Heart right ventricle (tissue), 16 donors: ENCODE results near the gene TSC22D1. TPM values are rescaled to one million over a fixed set of nuclear protein-coding genes. Genes with fewer than 3 reads are reported as not detected.

Source experiments
- ATAC-seq, 8 donors: fragments of 200-7000 bp; cut with Tn5 transposase; one replicate each; pipeline ENCODE4 v1.9.1; 2020; ENCODE audit warnings: mild to moderate bottlenecking in 8 of 8, moderate library complexity in 8 of 8, moderate number of reproducible peaks in 1 of 8
- DNase-seq, 2 donors: peaks; one replicate each; pipeline ENCODE4 v3.0.0-alpha.2; 2020
- H3K27ac ChIP-seq, 10 donors: fragments of 200-600 bp; sonication (generic) in 2 of 10; one replicate each; pipeline versions ENCODE4 v1.5.0 to v1.8.0; 2020 to 2022; ENCODE audit warnings: mild to moderate bottlenecking in 3 of 10
- H3K27me3 ChIP-seq, 7 donors: fragments of 200-600 bp; one replicate each; pipeline ENCODE4 v1.8.0; 2021 to 2022; ENCODE audit warnings: mild to moderate bottlenecking in 2 of 7
- H3K36me3 ChIP-seq, 9 donors: fragments of 200-600 bp; sonication (generic) in 1 of 9; one replicate each; pipeline versions ENCODE4 v1.5.0 to v1.8.0; 2020 to 2022; ENCODE audit warnings: mild to moderate bottlenecking in 2 of 9
- H3K4me1 ChIP-seq, 9 donors: fragments of 200-600 bp; sonication (generic) in 1 of 9; one replicate each; pipeline versions ENCODE4 v1.5.0 to v1.8.0; 2020 to 2022; ENCODE audit warnings: mild to moderate bottlenecking in 4 of 9
- H3K4me3 ChIP-seq, 10 donors: fragments of 200-600 bp; sonication (generic) in 2 of 10; one replicate each; pipeline versions ENCODE4 v1.5.0 to v1.8.0; 2020 to 2022; ENCODE audit warnings: mild to moderate bottlenecking in 7 of 10, moderate library complexity in 2 of 10
- H3K9me3 ChIP-seq, 11 donors: fragments of 200-600 bp in 10 of 11; sonication (generic) in 2 of 11; one replicate each; pipeline versions ENCODE4 v1.5.0 to v1.8.0; 2013 to 2022; ENCODE audit warnings: mild to moderate bottlenecking in 2 of 11, control low read depth in 1 of 11, moderate library complexity in 1 of 11
- WGBS, 2 donors: extraction: QIAGEN DNeasy Blood & Tissue Kit; methylation state at CpG; one replicate each; pipeline ENCODE4 v1.1.7; 2013; ENCODE audit warnings: inconsistent platforms in 1 of 2; 5-methylcytosine and 5-hydroxymethylcytosine counted together
- intact Hi-C, 10 donors: fragments of 100-400 bp; cut with DNase I; formaldehyde crosslinking; loops; one replicate each; pipeline versions ENCODE4 v1.11.1 to v1.14.2; 2022
- polyA plus RNA-seq, 2 donors: library from polyadenylated mRNA; stranded (reverse); fragments of 200-250 nt; gene quantifications; one replicate each; pipeline ENCODE4 v1.2.3, GENCODE V29; 2013
- total RNA-seq, 10 donors: library from RNA; stranded (reverse); fragmentation: NEBNext Ultra II Directional in 3 of 10; extraction: Animal tissue kit (Norgen Biotek cat#: 25700) in 3 of 10; gene quantifications; one replicate each; pipeline versions ENCODE4 v1.2.1 to v1.2.4, GENCODE V29; 2021 to 2023
- TF ChIP-seq, protein P1 (sequence below), 9 donors: fragments of 200-600 bp; sonication (generic) in 2 of 9; IDR thresholded peaks; one replicate each; pipeline versions ENCODE4 v1.5.0 to v1.8.0; 2021 to 2022; ENCODE audit warnings: antibody characterized with exemption in 9 of 9, mild to moderate bottlenecking in 5 of 9, moderate library complexity in 1 of 9
- donor health status: Arrhythmogenic right ventricular cardiomyopathy.
- donor health status: ischemic (EF 13 %, LVEDD 7.1; RV severe dilation, severe dysfunction).
- donor health status: healthy with polysubstance abuse.
- donor health status: DM: no; HTN: yes; CAD: no.
- donor health status: DM: no; HTN: no; CAD: no.
- donor health status: ischemic (EF 25% LVEDD 6.9; RV normal size, moderate dysfunction).
- donor health status: ischemic (EF 25% LVEDD 5.7; RV mildly dilated, moderate dysfunction).
- donor health status: healthy.
- donor health status: DM: yes; HTN: yes; CAD: no.
- donor health status: Ischemic cardiomyopathy.
- donor health status: ischemic (EF 35%, LVEDD 5.7; RV mildly dilated, moderate dysfunction).
- donor health status: nonischemic (EF 11% LVEDD 7.7; RV severe dilation, severe dysfunction).
- donor health status: DM: yes; HTN: yes; CAD: no.
- donor health status: PGD.
- donor health status: ischemic (EF 29% LVEDD 5.4; RV normal size, mild dysfunction).
- donor health status: nonischemic (EF 23%, LVEDD 6.1; RV moderate dilation, normal function).

Gene TSC22D1
- total and polyA plus RNA-seq, 12 donors: 48.5 to 200 (median 113) TPM

DNA sequence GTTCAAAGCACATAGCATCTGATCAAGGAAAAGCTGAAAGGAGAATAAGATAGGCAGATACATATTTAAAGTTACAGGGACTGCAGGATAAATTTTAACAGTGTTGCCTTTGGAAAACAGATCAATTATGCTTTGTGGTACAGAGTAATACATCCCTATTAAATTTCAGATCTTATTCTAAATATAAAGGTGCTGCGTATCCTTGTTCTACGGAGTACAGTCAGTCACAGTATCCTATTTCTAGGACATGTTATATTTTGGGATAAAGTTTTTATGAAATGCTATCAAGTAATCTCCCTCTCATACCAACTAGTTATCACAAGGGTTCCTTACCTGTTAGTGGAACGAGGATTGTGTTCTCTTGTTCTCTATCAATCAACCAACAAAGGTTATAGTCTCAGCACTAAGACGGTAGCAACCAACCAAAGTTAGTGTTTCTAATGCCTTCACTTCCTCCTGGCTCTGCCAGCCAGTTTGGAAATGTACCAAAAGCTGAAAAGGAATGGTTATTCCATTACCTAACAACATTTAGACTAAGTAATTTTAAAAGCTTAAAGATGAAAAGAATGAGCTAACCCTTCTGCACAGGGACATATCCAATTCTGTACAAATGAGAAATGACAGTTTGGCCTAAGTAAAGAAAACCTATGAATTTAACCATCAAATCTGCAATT lies 35.2 kb downstream of the TSC22D1 start:
- no peak overlapping the region for H3K27ac ChIP-seq
- no peak for ATAC-seq
- intact Hi-C loops: no loop called here
- 91 to 95% methylated on average over 4 of the region's 4 CpGs for WGBS, 2 donors
- no peak for DNase-seq
- H3K27me3 ChIP-seq: no peaks in the 10 kb centered on the region
- peaks cover 0 to 24% (median 0%) of the 10 kb centered on the region in 9 donors for H3K36me3 ChIP-seq
- no peaks in the 10 kb centered on the region for H3K9me3 ChIP-seq
- H3K4me3 ChIP-seq: no peak overlapping the region
- TF ChIP-seq, protein P1, sequence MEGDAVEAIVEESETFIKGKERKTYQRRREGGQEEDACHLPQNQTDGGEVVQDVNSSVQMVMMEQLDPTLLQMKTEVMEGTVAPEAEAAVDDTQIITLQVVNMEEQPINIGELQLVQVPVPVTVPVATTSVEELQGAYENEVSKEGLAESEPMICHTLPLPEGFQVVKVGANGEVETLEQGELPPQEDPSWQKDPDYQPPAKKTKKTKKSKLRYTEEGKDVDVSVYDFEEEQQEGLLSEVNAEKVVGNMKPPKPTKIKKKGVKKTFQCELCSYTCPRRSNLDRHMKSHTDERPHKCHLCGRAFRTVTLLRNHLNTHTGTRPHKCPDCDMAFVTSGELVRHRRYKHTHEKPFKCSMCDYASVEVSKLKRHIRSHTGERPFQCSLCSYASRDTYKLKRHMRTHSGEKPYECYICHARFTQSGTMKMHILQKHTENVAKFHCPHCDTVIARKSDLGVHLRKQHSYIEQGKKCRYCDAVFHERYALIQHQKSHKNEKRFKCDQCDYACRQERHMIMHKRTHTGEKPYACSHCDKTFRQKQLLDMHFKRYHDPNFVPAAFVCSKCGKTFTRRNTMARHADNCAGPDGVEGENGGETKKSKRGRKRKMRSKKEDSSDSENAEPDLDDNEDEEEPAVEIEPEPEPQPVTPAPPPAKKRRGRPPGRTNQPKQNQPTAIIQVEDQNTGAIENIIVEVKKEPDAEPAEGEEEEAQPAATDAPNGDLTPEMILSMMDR (IDR thresholded peaks at IDR 0.05): no peak
- H3K4me1 ChIP-seq: peaks cover 0 to 10% (median 4%) of the 10 kb centered on the region in 9 donors

DNA sequence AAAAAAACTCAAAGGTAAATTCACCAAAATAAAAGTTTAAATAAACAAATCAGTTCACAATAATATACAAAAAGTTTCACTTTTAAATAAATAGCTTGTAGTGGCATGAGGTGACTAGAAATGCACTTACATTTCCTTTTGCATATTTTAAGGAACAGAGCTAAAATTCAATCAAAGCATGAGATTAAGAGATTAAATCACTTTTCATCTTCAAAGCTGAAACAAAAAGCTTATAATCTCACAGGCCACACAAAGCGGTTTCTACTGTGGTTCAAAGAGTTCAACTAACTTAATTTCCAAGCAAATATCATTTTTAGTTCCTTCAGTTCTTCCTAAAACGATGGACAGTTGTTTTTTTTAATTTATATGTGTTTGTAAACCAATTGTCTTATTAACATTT lies 38.9 kb downstream of the TSC22D1 start:
- no peaks in the 10 kb centered on the region for H3K27me3 ChIP-seq
- DNase-seq: no peak
- H3K4me3 ChIP-seq: no peak overlapping the region
- intact Hi-C loops: no loop called here
- TF ChIP-seq, protein P1 (IDR thresholded peaks at IDR 0.05): no peak
- peaks cover 0 to 10% (median 0%) of the 10 kb centered on the region in 9 donors for H3K4me1 ChIP-seq
- no peak overlapping the region for H3K27ac ChIP-seq
- H3K36me3 ChIP-seq: peaks cover 0 to 24% (median 0%) of the 10 kb centered on the region in 9 donors
- H3K9me3 ChIP-seq: no peaks in the 10 kb centered on the region
- ATAC-seq: no peak
- WGBS, 2 donors: 84 to 87% methylated on average over 2 of the region's 2 CpGs

DNA sequence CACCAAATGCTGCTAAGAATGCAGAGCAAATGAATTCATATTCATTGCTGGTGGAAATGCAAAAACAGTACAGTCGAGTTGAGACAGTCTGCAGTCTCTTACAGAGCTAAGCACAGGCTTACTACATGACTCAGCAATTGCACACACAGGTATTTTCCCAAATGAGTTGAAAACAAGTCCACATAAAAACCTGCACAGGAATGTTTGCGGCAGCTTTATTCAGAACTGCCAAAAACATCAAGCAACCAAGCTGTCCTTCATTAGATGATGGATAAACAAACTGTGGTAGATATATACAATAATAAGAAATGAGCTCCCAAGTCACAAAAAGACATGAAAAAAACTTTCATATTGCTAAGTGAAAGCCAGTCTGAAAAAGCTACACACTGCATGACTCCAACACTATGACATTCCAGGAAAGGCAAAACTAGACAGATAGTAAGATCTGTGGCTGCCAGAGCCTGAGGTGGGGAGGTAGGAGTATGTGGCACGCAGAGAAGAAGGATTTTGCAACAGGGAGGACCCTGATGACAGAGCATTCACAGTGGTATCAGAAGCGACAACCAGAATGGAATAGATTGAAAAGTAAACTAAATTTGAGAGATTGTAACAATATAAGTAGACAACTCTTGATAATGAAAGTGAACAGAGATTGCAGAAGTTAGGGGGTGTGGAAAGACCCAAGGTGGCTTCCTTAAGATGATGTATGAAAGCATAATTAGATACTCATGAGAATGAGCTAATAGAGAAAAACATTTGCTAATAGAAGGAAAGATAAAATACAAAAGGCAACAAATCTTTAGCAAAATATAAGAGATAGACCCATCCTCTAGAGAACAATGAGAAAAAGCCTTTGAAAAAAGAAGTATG lies 52.7 kb downstream of the TSC22D1 start:
- Histone ChIP-seq H3K27me3 (no peaks in the 10 kb centered on the region), H3K36me3 (no peaks in the 10 kb centered on the region), H3K4me1 (peaks cover 0 to 24% (median 10%) of the 10 kb centered on the region in 9 donors), H3K9me3 (no peaks in the 10 kb centered on the region), H3K4me3 (no peak overlapping the region), H3K27ac (no peak overlapping the region)
- whole genome bisulfite sequencing, 2 donors: 66 to 71% methylated on average over 4 of the region's 4 CpGs
- intact Hi-C loops: loop anchor here in 2 of 10 donors (10.0 kb wide), 2 partner anchors 101 to 131 kb away; no protein-coding TSS in a partner anchor
- TF ChIP-seq, protein P1 (IDR thresholded peaks at IDR 0.05): no peak
- DNase-seq (no peak), ATAC-seq (peak in 1 of 8 donors; percentile 41)

DNA sequence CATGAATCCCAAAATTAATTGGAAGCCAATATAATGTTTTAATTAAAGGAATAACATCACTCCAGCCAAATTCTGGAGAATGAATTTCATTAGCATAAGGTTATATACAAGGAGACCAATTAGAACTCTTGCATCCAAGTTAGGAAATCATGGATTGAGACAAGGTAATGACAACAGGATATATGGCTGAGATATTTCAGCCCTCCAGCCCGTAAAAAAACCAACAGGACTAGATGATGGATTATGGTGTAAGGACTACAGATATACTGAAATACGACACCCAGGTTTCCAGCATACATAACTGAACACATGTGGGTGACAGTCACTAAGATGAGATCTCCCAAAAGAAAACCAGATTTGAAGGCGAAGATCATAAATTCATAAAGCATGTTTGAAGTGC lies 56.5 kb downstream of the TSC22D1 start:
- 82 to 87% methylated on average over 3 of the region's 3 CpGs for WGBS, 2 donors
- Histone ChIP-seq H3K36me3 (peaks cover 0 to 3% (median 0%) of the 10 kb centered on the region in 9 donors), H3K27me3 (no peaks in the 10 kb centered on the region), H3K9me3 (no peaks in the 10 kb centered on the region), H3K4me3 (no peak overlapping the region), H3K4me1 (peaks cover 0 to 28% (median 10%) of the 10 kb centered on the region in 9 donors), H3K27ac (no peak overlapping the region)
- TF ChIP-seq, protein P1 (IDR thresholded peaks at IDR 0.05): no peak
- intact Hi-C loops: loop anchor here in 2 of 10 donors (10.0 kb wide), 2 partner anchors 105 to 135 kb away; no protein-coding TSS in a partner anchor
- DNase-seq (no peak), ATAC-seq (no peak)
